A549 (cell line): ENCODE results near the gene RTN4RL2.

Source experiments
- CHD4 ChIP-seq: fragments of 200-600 bp; sonication (generic); IDR thresholded peaks from 2 replicates; pipeline ENCODE4 v1.6.1; 2016; ENCODE audit warnings: antibody characterized with exemption, mild to moderate bottlenecking, borderline replicate concordance
- FOSL2 ChIP-seq, 2 experiments: fragments of 450-650 bp in 1 of 2; fragments of >200 bp in 1 of 2; sonication (Bioruptor Twin) in 1 of 2; formaldehyde crosslinking; IDR thresholded peaks; 2 replicates each; pipeline versions ENCODE4 v1.5.0 to v1.6.1; 2016 to 2020; ENCODE audit warnings: mild to moderate bottlenecking in 1 of 2, moderate library complexity in 1 of 2
- POLR2A ChIP-seq: IDR thresholded peaks from 2 replicates; pipeline ENCODE4 v1.6.1; 2012; ENCODE audit warnings: mild to moderate bottlenecking, low read length
- POLR2AphosphoS2 ChIP-seq: conservative IDR thresholded peaks from 2 replicates; pipeline ENCODE4 v1.6.1; 2012; ENCODE audit warnings: low read length, improper control_type of control experiment, inconsistent platforms
- TF ChIP-seq, protein P1 (sequence below): fragments of >200 bp; sonication (Bioruptor Twin); formaldehyde crosslinking; IDR thresholded peaks from 3 replicates; pipeline ENCODE4 v1.5.1; 2016

DNA sequence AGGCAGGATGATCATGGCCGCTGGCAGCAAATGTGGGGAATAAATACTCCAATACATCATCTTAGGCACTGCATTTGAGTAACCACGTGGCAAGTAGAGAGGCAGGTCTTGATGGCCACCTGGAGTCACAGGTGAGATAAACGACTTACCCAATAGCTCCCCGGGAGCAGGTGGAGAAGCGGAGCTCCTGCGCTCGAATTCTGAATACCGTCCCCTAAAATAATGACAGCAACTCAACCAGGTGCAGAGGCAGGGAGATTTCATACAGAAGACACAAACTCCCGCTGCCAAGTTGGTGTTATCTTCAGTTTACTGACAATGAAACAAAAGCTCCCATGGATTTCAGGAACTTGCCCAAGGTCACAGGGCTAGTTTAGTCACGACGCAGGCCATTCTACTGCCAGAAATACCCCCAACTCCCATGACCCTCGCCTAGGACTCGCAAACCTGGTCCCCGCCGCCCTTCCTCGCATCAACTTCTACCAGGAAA, 33.8 kb upstream of the RTN4RL2 start:
- TF ChIP-seq FOSL2 (IDR thresholded peaks at IDR 0.05) = no peak
- no peak for TF ChIP-seq FOSL2 (CRISPR knock-in tag; IDR thresholded peaks at IDR 0.05)
- TF ChIP-seq, protein P1, sequence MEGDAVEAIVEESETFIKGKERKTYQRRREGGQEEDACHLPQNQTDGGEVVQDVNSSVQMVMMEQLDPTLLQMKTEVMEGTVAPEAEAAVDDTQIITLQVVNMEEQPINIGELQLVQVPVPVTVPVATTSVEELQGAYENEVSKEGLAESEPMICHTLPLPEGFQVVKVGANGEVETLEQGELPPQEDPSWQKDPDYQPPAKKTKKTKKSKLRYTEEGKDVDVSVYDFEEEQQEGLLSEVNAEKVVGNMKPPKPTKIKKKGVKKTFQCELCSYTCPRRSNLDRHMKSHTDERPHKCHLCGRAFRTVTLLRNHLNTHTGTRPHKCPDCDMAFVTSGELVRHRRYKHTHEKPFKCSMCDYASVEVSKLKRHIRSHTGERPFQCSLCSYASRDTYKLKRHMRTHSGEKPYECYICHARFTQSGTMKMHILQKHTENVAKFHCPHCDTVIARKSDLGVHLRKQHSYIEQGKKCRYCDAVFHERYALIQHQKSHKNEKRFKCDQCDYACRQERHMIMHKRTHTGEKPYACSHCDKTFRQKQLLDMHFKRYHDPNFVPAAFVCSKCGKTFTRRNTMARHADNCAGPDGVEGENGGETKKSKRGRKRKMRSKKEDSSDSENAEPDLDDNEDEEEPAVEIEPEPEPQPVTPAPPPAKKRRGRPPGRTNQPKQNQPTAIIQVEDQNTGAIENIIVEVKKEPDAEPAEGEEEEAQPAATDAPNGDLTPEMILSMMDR = no peak
- no peak for TF ChIP-seq POLR2AphosphoS2
- no peak for TF ChIP-seq POLR2A
- no peak for TF ChIP-seq CHD4
